ENCODE data around the gene NOC3L. TPM values are rescaled to one million over a fixed set of nuclear protein-coding genes. Genes with fewer than 3 reads are reported as not detected.
A peak's percentile ranks its signal among the peaks of the same experiment; 100 is the strongest.

The NOC3L gene
- total and polyA plus RNA-seq, 2 of the 4 experiments (the other 2 are of a cell fraction): 11.9 to 26.5 TPM

- TF ChIP-seq MAFK (IDR thresholded peaks at IDR 0.05; ENCODE audit: low read depth, low read length) (no peak), SMC3 (IDR thresholded peaks at IDR 0.05; ENCODE audit: low read depth, low read length) (peak; percentile 73), CTCF (conservative IDR thresholded peaks at IDR 0.05; ENCODE audit: low read depth, low read length) (peak; percentile 99), MAZ (IDR thresholded peaks at IDR 0.05; ENCODE audit: borderline replicate concordance, low read depth, low read length) (peak; percentile 56; the same call in 1 of the 2 replicates), FOS (IDR thresholded peaks at IDR 0.05; ENCODE audit: low read depth, low read length) (peak; percentile 28; the same call in 1 of the 2 replicates), RCOR1 (IDR thresholded peaks at IDR 0.05; ENCODE audit: insufficient replicate concordance, low read length) (no peak), NFE2L2 (IDR thresholded peaks at IDR 0.05; ENCODE audit: low read depth, low read length) (no peak)
Measured at GRCh38 chr10:94362360-94363250, at the start of gene NOC3L (continued).
